ENCODE measurements around the gene TULP4.
"Not testable (repeated sequence)": the region's sequence is repeated elsewhere in the genome, so short reads cannot be mapped to it uniquely, and the experiment has no call there.

Gene TULP4

DNA sequence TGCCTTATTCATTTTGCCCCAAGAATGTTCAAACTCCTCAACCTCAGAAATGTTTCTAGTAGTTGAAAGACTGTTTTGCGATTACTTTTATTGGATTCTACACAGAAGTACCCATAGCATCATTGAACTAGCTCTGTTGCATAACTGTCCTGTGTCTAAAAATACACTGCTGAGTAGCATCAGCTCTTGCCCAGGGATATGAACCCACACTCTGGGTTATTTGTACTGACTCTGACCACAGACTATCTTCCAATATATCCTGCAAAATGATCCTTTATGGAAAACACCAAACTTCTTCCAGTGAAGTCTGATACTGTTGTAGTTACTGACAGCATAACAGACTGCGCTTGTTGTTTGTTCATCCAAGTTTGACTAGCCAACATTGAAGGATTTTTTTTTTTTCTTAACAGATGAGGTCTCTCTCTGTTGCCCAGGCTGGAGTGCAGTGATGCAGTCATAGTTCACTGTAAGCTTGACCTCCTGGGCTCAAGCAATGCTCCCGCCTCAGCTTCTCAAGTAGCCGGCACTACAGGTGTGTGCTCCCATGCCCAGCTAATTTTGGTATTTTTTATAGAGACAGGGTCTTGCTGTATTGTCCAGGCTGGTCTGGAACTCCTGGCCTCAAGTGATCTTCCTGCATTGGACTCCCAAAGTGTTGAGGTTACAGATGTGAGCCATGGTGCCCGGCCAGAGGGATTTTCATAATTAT, 49.9 kb downstream of the TULP4 start:
- DNase-seq = no peak

DNA sequence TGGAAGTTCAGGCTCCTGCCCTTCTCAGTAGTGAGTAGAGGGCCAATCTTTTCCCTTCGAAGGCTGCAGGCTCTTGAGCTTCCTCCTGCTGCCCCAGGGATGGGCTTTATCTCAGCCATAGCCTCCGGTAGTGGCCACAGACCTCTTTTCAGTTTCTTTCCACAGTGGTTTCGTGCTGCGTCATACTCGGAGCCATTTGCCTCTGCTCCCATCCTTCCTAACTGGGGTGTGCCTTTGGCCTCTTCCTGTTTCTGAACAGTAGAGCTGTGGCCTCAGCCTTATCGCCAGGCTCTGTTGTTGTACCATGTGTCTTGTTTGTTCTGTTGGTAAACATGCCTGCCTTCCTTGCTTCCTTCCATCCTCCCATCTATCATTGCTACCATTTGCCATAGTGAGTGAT, 54.1 kb downstream of the TULP4 start:
- DNase-seq = no peak

DNA sequence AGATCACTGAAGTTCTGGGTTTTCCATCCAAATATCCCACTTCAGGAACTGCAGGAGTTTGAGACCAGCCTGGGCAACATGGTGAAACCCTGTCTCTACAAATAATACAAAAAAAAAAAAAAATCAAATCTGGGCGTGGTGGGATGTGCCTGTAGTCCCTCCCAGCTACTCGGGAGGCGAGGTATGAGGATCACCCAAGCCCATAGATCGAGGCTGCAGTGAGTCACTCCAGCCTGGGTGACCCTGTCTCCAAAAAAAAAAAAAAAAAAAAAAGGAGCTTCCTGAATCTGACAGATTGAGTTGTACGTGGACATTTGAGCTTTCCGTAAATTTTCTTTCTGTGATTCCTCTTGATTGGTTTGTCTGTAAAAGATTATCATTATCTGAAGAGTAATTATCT, 55.6 kb downstream of the TULP4 start:
- DNase-seq = no peak

DNA sequence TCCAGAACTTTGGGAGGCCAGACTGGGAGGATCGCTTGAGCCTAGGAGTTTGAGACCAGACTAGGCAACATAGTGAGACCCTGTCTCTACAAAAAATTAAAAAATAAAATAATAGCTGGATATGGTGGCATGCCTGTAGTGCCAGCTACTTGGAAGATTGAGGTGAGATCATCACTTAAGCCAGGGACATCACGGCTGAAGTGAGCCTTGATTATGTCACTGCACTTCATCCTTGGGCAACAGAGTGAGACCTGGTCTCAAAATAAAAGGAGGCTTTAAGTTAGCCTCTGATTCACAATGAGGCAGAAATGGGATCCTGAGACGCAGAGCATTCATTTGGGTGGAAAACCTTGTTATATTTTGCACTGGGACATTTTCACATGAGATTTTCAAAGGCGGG, 57.0 kb downstream of the TULP4 start:
- no peak for DNase-seq

DNA sequence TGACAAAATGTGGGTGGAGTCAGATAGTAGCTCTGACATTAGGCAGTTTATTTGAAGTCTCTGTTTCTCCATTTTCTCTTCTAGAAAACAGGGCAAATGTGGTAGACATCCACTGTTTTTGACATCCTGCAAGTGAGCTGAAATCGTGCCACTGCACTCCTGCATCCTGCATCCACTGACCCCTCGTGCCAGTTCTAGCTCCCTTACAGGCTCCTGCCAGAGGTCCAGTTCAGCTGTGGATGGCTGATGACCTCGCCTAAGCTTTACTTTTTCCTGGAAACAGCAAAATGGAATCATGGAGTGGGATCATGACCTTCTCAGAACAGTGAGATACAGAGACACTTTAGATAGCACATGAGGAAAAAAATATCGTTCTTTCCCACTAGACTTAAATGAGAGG, 58.5 kb downstream of the TULP4 start:
- DNase-seq = no peak

DNA sequence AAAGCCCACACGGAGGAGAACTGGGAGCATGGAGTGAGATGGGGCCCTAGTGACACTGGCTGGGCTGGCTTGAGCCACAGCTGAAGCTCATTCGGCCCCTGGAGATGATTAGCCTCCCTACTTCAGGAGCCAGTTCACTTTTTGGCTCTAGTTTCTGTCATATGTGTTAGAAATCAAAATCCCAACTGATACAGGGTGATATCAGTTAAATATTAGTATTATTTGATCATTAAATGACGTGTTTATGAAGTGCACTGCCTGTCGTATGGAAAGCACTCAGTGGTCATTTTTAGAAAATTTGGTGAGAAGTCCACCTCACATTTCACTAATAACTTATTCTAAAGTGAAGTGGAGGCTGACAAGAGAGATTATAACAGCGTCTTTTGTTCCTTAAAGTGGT, 59.0 kb downstream of the TULP4 start:
- DNase-seq = no peak

DNA sequence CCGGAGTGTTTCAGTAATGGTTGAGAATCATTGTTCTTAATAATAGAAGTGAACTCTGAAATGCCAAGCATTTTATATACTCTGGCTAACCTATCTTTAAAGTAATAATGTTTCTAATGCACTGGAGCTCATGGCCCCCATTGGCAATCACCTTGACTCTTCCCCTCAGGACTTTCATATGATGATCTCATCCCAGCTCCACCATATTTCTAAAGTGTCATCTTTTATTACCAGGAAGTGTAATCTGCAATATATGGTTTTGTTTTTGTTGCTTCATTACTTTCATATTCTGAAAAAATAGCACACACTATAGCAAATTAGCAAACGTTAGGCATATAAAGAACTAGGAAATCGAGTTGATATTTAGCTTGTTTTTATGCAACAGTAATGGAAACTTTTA, 60.3 kb downstream of the TULP4 start:
- DNase-seq = no peak

DNA sequence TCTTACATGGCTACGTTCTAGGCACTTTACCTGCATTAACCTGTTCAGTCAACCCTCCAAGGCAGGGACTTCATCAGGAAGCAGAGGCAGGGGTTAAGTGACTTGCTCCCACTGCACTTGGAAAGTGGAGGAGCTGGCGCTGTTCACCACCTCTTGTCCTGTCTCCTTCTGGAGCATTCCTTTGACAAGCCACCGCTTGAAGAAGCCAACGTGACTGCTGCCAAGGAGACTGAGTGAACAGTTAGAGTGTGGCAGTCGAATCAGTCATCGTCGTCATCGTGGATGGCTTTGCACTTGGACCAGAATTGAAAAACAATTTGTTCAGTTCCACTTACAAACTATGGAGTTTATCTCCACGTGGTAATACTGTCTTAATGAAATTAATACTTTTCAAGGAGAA, 60.9 kb downstream of the TULP4 start:
- no peak for DNase-seq

DNA sequence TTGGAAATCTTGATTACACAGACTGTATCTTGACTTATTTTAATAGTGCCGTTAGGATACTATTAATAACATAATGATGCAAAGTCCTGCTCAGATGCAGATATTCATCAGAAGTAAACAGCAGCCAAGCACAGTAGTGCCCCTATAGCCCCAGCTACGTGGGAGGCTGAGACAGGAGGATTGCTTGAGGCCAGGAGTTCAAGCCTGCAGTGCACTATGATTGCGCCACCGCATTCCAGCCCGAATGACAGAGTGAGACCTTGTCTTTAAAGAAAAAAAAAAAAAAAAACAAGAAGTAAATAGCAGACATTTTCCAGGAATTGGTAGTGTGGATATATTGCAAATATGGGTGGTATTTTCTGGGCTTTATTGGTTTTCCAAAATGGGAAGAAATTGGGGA, 61.8 kb downstream of the TULP4 start:
- no peak for DNase-seq

DNA sequence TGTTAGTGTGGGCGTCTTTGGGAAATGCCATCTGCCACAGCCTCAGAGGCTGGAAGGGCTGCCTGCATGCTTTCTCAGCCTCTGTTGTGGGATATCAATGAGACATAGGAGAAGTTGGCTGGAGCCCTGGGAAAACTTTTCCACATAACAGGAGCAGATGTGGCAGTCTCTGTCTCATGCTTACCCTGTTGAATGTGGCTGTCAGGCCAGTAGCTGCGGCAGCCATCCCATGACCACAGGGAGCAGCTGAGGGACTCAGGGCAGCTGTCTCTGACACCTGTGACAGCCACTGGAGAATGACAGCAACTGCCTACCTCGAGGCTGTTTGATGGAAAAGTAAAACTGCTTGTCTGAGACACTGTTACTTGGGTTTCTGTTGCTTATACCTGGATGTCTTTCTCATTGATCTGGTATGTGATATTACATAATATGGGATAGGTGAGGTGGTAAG, 64.4 kb downstream of the TULP4 start:
- no peak for DNase-seq

DNA sequence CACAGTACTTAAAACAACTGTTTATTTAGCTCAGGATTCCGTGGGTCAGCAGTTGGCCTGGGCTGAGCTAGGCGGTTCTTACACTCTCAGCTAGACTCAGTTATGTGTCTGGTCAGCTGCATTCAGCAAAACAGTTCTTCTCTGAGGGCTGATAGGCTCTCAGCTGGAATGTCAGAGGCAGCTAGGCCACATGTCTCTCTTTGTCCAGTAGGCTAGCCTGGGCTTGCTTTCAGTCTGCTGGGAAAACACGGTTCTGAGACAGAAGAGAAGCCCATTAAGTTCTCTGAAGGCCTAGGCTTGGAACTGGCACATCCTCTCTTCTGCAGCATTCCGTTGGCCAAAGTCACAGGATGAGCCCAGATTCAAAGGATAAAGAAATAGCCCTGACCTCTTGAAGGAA, 65.6 kb downstream of the TULP4 start:
- DNase-seq = no peak

DNA sequence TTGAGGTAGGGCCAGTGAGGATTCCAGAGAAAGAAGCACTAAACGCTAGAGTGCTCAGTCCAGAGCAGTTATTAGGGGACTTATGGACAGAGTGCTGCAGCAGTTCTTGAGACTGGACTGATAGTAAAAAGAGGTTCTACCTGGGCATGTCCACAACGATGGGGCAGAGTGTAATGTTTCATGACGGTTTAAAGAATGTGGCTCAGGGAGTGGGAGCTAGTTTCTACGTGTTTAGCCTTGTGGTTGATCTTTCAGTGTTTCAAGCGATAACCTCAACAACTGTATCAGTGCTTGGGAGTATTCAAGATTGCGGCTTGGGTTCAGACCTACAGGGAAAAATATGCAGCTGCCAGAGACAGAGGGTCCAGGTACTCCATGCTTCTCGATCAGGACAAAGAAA, 67.1 kb downstream of the TULP4 start:
- no peak for DNase-seq

DNA sequence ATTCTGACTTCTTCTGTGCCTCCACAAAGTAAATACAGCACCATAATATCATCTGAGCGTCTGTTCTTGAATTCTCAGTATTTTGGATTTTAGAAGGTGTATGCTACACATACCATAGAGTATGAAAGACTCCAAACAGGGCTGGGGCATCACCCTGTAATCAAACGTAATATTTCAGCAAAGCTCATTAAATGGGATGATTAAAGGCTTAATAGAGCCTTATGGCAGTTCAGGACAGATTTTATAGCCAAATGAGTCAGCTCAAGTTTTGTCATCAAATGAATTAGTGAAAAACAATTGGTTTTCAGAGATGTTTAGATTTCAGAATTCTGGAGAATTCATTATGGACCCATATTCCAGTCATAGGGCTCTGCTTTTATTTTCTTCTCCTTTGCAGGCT, 68.9 kb downstream of the TULP4 start:
- no peak for DNase-seq

DNA sequence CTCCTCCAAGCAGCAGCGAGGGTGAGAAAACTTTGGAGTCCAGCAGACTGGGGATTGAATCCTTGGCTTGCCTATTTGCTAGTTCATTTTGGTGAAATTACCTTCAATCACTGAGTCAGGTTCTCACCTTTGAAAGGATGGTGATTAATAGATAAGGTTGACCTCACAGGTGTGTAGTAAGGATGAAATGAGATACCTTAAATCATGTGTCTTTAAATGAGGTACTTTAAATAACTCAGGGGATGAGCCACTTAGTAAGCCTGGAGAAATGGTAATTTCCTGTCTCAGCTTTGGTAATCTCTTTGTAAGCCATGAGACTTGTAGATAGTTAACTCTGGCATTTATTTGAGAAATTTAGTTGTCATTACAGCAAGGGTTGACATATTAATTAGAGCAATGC, 70.2 kb downstream of the TULP4 start:
- no peak for DNase-seq

DNA sequence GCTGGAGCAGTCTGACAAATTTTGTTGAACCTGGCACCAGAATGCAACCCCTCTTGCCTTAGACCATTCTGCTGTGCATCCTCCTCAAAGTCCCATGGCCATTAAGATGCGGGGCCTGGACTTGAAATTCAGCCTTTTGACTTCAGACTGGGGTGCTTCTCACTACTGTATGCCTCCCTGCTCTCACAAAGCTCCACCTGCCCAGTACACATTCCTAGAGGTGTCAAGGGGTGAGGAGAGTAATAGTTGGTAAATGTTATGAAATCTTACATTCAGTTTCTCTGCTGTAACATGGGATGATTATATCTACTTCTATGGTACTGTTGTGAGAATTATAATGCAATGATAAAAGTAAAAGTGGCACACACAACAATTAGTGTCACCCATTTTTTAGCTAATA, 70.8 kb downstream of the TULP4 start:
- DNase-seq = no peak

DNA sequence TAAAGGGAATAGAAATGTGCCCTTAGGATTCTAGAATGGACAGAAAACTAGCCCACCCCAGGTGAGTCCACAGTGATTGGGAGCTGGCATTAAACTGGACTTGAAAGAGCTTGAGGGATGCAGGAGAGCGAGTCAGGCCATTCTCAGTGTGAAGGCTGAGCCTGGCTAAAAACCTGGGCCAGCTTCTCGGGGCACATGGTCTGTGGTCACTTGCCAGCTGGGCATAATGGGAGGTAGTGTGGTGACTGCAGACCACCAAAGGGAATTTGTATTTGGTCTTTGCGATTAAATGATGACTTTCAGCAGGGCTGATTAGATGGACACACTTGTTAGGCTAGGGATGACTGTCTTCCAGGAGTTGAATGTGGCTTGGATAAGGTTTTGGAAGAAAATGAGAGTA, 71.3 kb downstream of the TULP4 start:
- no peak for DNase-seq

DNA sequence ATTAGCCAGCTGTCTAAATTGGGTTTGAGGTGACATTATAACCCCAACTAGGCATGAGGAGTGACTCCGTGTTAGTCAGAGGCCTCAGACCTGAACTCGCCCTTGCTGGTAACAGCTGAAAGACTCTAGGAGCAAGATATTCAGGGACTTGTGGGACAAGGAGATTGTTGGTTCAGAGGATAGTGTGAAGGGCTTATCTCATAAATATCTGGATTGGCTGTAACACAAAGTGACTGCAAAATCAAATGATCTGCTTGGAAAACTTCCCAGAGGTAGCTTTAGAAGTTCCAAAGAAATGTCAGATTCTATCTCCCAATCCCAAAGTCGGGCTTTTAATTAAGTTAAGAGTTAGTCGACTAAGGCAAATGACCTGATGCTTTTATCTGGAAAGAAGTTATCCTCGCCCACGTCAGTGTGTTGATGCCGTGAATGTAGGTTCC, 72.4 kb downstream of the TULP4 start:
- DNase-seq = no peak

DNA sequence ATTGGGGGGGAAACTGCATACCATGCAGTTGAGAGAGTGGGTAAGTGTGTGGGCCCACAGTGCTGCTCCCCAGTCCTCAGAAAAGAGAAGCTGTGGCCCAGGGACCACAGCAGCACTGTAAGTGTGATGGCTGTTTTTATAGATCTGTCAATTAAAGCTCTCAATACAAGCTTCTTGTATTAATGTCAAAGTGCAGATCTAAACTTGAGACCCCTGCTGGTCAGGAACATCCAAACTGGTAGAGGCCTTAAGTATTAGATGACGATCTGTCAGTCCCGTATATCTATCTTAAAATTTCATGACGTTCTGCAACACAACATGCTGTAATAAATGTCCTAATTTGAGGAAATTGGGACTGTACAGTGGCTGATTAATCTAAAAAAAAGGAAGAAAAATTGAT, 74.8 kb downstream of the TULP4 start:
- no peak for DNase-seq

DNA sequence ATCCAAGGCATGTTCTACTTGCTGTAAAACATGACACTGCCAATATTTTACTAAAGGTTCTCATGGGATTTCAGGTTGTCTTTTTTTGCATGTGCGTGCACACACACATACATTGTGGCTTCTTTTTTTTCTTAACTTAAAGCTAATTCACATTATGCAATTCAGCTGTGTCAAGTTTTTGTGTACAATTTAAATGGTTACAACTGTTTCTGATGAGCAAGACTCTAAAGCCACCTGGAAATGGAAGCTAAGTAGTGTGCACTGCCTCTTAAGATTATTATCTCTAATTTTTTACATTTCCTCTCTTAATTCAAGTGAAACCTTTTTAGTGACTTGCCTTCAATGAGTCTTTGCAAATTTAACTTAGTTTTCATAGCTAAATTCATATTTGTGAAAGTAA, 75.3 kb downstream of the TULP4 start:
- DNase-seq = no peak

DNA sequence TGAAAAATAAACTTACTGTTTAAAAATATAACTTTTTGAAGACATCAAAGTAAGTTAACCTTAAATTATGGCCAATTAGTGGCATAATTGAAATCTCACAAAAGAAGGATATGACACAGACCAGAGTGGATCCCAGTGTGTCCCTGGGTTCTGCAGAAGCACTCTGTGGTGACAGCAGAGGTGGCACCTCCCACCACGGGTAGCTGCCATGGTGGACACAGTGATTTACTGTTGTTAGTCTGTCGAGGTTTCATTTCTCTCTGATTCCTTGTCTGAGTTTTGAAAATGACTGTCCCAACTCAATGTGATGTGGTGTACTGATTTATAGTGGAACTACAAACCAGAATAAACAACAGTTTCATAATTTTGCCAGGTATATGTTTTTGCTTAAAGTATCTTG, 76.5 kb downstream of the TULP4 start:
- DNase-seq = no peak

DNA sequence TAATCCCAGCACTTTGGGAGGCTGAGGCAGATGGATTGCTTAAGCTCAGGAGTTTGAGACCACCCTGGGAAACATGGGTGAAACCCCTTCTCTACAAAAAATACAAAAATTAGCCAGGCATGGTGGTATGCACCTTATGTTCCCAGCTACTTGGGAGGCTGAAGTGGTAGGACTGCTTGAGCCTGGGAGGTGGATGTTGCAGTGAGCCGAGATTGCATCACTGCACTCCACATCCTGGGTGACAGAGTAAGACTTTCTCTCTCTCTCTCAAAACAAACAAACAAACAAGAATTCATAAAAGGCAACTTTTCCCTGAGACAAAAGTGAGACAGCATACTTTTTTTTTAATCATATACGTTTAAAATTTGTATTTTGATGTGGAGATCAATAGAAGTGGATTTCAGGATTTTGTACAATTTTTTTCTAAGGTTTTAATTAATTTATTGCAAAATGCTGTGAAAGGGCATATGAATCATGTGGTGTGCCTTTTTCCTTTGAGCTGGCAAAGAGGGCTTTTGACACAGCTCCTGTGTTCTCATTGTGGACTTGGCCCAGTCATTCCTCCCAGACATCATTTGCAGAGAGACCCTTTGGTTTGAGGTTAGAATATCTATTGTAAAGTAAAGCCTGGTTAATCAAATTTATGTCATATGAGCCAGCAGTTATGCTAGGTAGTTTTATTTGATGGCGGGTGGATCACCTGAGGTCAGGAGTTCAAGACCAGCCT, 77.1 kb downstream of the TULP4 start:
- DNase-seq = no peak

DNA sequence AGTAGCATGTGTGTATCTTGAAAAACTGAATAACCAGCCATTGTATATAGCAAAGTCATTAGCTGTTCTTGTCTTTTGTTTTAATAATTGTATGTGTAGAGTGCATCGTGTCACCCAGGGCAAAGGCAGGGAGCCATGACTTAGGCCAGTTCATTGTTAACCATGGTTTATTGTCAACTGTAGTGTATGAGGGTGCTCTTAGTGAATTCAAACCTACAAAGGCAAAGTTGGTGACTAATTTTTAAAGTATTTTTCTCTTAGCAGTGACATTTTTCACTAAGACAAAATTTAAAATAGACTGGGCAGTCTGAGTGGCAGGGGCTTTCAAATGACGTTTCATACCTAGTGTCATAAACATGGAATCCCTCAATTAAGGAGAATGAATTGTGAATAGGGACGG, 79.0 kb downstream of the TULP4 start:
- no peak for DNase-seq

DNA sequence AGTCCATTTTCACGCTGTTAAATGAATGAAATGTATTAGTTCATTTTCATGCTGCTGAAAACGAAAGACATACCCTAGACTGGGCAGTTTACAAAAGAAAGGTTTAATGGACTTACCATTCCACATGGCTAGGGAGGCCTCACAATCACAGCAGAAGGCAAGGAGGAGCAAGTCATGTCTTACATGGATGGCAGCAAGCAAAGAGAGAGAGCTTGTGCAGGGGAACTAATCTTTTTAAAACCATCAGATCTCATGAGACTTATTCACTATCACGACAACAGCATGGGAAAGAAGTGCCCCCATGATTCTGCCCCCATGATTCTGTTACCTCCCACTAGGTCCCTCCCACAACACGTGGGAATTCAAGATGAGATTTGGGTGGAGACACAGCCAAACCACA, 79.7 kb downstream of the TULP4 start:
- DNase-seq = not testable (repeated sequence)

DNA sequence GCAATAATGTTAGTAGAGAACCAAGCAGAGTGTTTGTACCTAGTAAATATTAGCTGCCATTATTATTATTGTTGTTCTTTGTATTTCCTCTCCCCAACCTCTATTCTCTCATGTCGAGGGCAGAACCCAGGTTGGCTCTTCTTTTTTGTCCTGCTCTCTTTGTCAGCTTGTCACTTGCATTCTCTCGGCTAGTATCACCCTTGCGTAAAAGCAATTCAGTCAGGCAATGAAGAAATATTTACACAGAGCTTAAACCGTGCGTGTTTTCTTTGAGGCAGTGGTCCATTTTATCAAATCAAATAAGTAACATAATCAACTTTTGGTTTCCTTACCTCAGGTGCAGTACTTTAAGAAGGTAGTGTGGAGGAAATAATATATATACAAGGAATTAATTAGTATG, 83.9 kb downstream of the TULP4 start:
- no peak for DNase-seq

DNA sequence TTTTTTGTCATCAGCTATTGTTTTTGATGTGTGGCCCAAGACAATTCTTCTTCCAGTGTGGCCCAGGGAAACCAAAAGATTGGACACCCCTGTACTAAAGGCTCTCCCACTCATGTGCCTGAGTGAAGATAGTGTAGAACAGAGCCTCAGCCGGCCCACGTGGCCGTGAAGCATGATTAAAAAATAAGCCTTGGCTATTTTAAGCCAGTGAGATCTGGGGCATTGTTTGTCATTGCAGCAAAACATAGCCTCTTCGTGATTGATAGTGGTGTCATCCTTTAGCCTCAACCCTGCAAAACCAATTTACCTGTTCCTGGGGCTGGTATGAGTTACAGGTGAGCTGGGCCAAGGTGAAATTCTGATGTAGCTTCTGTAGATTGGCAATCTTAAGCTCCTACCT, 85.3 kb downstream of the TULP4 start:
- no peak for DNase-seq
